A673 (cell line): ENCODE results near the gene THAP4.

Experiments used
- EZH2 ChIP-seq: fragments of 200-600 bp; sonication (generic); IDR thresholded peaks from 2 replicates; pipeline ENCODE4 v1.6.1; 2017; ENCODE audit warnings: borderline replicate concordance, low read depth, mild to moderate bottlenecking, mixed read lengths, antibody characterized with exemption, low read length; ENCODE audit not compliant: poor library complexity, severe bottlenecking
- TF ChIP-seq, protein P1 (sequence below): fragments of 300-800, 200-600 bp; sonication (generic); conservative IDR thresholded peaks from 2 replicates; pipeline ENCODE4 v1.5.1; 2017; ENCODE audit warnings: low read depth, mild to moderate bottlenecking, antibody characterized with exemption, low read length, moderate library complexity, mixed read lengths

- no peak for TF ChIP-seq EZH2
- TF ChIP-seq, protein P1, sequence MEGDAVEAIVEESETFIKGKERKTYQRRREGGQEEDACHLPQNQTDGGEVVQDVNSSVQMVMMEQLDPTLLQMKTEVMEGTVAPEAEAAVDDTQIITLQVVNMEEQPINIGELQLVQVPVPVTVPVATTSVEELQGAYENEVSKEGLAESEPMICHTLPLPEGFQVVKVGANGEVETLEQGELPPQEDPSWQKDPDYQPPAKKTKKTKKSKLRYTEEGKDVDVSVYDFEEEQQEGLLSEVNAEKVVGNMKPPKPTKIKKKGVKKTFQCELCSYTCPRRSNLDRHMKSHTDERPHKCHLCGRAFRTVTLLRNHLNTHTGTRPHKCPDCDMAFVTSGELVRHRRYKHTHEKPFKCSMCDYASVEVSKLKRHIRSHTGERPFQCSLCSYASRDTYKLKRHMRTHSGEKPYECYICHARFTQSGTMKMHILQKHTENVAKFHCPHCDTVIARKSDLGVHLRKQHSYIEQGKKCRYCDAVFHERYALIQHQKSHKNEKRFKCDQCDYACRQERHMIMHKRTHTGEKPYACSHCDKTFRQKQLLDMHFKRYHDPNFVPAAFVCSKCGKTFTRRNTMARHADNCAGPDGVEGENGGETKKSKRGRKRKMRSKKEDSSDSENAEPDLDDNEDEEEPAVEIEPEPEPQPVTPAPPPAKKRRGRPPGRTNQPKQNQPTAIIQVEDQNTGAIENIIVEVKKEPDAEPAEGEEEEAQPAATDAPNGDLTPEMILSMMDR = no peak
Measured at GRCh38 chr2:241652142-241652541, 15.2 kb upstream of the THAP4 start.
